SU-DHL-6 (cell line): Measurements from ENCODE around the gene KRT38.

Source experiments
- EZH2phosphoT487 ChIP-seq: fragments of 200-600 bp; sonication (generic), shearing (Covaris generic); conservative IDR thresholded peaks from 2 replicates; pipeline ENCODE4 v1.6.1; 2018; ENCODE audit warnings: mild to moderate bottlenecking, antibody characterized with exemption, low read length, moderate library complexity, mixed read lengths
- TF ChIP-seq, protein P1 (sequence below): fragments of 200-600 bp; sonication (generic); IDR thresholded peaks from one replicate; pipeline ENCODE4 v1.5.1; 2017; ENCODE audit warnings: antibody characterized with exemption, mild to moderate bottlenecking, low read length, moderate library complexity; ENCODE audit not compliant: insufficient read depth, poor library complexity, severe bottlenecking

DNA sequence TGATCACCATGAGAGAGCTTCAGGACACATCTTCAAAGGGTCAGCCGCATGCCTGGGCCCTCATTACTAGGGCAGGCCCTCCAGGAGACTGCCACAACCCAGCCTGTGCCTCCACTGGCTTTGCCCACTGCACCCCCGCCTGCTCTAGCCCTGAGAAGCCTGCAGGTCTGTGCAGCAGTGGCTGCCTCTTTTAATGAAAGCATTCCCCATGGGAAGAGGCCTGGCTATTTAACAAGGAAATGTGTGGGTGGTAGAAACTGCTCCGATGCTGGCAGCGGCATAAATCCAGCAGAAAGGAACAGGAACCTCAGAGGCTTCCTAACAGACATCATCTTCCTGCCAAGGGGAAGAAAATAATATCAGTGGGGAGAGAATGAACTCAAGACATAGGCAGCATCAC lies 26.8 kb upstream of the KRT38 start:
- TF ChIP-seq, protein P1, sequence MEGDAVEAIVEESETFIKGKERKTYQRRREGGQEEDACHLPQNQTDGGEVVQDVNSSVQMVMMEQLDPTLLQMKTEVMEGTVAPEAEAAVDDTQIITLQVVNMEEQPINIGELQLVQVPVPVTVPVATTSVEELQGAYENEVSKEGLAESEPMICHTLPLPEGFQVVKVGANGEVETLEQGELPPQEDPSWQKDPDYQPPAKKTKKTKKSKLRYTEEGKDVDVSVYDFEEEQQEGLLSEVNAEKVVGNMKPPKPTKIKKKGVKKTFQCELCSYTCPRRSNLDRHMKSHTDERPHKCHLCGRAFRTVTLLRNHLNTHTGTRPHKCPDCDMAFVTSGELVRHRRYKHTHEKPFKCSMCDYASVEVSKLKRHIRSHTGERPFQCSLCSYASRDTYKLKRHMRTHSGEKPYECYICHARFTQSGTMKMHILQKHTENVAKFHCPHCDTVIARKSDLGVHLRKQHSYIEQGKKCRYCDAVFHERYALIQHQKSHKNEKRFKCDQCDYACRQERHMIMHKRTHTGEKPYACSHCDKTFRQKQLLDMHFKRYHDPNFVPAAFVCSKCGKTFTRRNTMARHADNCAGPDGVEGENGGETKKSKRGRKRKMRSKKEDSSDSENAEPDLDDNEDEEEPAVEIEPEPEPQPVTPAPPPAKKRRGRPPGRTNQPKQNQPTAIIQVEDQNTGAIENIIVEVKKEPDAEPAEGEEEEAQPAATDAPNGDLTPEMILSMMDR: no peak
- TF ChIP-seq EZH2phosphoT487: no peak
